HG03159 (cell line): ENCODE measurements around the gene ATAD3C.
"Not testable (repeated sequence)": the region's sequence is repeated elsewhere in the genome, so short reads cannot be mapped to it uniquely, and the experiment has no call there.

Experiments used
- ATAC-seq: cut with Tn5 transposase; IDR thresholded peaks from one replicate; pipeline ENCODE4 v1.9.1; 2021; ENCODE audit warnings: mild to moderate bottlenecking, moderate library complexity; ENCODE audit not compliant: unreplicated experiment

ATAD3C gene, protein sequence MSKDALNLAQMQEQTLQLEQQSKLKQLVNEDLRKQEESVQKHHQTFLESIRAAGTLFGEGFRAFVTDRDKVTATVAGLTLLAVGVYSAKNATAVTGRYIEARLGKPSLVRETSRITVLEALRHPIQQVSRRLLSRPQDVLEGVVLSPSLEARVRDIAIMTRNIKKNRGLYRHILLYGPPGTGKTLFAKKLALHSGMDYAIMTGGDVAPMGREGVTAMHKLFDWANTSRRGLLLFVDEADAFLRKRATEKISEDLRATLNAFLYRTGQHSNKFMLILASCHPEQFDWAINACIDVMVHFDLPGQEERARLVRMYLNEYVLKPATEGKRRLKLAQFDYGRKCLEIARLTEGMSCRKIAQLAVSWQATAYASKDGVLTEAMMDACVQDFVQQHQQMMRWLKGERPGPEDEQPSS

GRCh38 chr1:1449099-1449739 lies at the start of gene ATAD3C:
Gene ATAD3C (plus strand): TSS chr1:1449689. CDS start chr1:1450684, 995 bp downstream.
- no peak for ATAC-seq

- ATAC-seq = no peak
These were observed 49.5 kb upstream of the ATAD3C start for GRCh38 chr1:1399872-1400575.

DNA sequence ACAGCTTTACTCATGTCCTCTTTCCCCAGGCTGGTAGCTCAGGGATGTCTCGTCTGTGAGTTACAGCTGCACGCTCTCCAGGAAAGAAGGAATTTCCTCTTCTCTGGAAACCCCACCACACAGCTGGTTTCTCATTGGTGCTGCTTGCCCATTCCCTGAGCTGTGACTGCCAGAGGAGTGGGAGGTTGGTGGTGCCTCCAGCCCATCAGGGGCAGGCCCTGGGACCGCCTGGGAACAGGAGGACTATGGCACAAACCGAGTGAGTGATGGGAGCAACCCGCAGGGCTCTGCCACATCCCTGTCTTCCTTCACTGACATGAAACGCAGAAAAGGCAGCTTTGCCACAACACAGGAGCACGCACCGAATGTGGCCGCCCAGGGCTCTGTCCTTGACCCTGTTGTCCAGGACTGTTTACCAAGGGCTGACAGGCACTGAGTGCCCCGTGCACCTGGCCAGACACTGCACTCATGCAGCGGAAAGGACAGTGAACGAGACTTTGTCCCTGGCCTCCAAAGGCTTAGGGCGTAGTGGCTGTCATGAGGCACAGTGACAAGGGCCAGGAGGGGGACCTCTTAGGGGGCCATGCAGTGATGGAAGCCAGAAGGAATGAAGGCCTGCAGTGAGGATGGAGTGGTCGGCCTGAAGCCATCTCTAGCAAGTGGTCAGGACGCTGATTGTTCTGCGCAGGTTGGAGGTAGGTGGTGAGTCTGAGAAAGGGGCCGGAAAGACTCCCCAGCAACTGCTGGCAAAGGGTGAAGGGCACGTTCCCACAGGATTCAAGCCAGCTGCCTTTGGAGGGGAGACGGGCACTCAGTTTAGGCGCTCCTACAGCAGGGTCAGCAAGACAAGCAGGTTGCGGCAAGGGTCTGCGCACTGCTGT lies 48.7 kb upstream of the ATAD3C start:
- ATAC-seq = no peak

- ATAC-seq = no peak
These were observed 48.0 kb upstream of the ATAD3C start for GRCh38 chr1:1401457-1402010.

GRCh38 chr1:1402072-1402900 lies 47.2 kb upstream of the ATAD3C start:
- no peak for ATAC-seq

- ATAC-seq = not testable (repeated sequence)
These were observed 46.5 kb upstream of the ATAD3C start for GRCh38 chr1:1402901-1403392.

DNA sequence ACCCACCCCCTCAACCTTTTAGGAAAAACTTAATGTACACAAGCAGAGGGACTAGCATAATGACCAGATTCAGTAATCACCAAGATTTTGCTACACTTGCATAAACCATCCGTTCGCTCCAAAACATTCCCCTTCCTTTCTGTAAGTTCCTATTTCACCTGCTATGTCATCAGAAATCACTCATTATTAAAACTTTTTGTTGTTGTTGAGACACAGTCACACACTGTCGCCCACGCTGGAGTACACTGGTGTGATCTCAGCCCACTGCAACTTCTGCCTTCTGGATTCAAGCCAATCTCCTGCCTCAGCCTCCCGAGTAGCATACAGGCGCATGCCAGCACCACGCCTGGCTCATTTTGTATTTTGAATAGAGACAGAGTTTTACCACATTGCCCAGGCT lies 45.8 kb upstream of the ATAD3C start:
- ATAC-seq = no peak

DNA sequence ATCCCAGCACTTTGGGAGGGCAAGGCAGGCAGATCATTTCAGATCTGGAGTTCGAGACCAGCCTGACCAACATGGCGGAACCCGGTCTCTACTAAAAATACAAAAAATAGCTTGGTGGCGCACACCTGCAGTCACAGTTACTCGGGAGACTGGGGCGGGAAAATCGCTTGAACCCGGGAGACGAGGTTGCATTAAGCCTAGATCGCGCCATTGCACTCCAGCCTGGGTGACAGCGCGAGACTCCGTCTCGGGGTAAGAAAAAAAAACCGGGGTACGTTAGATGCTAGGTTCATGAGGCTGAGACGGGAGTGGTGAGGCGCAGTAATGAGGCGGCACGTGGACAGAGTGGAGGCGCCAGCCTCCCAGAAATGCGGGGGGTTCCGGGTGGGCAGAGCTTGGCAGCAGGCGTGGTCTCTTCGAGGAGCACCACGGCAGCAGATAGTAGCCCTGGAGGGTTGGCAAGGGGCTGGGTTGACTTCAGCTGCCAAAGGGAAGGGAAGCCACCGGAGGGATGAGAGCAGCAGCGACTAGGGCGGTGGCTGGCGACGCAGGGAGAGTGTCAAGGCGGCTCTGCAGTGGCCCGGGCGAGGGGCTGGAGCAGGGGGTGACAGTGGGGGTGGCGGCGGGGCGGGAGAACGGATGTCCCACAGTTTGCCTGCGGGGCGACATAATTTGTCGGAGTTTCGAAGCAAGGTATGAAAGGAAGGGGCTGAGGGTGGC lies 43.2 kb upstream of the ATAD3C start:
- no peak for ATAC-seq

GRCh38 chr1:1406821-1407635 lies 42.5 kb upstream of the ATAD3C start, which contains the start of gene MRPL20:
Gene MRPL20 (minus strand): TSS chr1:1407293. CDS start chr1:1407217, 76 bp downstream.
- peak; percentile 89 for ATAC-seq

GRCh38 chr1:1407636-1408318 lies 41.7 kb upstream of the ATAD3C start:
- ATAC-seq = peak; percentile 26

DNA sequence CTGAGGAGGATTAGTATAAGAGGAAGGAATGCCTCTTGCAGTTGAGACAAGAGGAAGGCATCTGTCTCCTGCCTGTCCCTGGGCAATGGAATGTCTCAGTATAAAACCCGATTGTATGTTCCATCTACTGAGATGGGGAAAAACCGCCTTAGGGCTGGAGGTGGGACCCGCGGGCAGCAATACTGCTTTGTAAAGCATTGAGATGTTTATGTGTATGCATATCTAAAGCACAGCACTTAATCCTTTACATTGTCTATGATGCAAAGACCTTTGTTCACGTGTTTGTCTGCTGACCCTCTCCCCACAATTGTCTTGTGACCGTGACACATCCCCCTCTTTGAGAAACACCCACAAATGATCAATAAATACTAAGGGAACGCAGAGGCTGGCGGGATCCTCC lies 39.3 kb upstream of the ATAD3C start:
- not testable (repeated sequence) for ATAC-seq

GRCh38 chr1:1411626-1412025 lies 37.9 kb upstream of the ATAD3C start:
- ATAC-seq = no peak

DNA sequence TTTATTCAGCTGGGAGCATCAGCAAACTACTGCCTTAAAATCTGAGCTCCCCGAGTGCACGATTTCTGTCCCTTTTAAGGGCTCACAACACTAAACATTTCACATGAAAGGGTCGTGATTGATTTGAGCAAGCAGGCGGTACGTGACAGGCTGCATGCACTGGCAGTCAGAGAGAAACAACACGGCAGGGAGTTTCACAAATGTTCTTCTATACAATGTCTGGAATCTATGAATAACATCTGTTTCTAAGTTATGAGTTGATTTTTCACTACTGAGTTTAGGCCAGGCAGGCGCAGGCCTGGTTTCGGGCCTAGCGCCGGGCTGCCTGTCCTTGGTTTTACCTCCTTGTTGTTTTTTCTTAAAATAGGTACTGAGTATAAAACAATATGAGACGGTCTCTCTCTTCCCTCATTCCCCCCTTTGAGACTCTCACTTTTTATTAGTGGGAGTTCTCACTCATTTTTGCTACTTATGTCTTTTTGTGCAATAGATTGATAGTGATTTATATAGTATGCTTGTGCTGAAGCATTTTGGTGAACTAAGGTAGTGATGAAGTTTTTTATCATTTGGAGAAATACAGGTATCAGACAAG lies 37.1 kb upstream of the ATAD3C start:
- ATAC-seq = not testable (repeated sequence)

GRCh38 chr1:1415751-1416150 lies 33.7 kb upstream of the ATAD3C start:
- ATAC-seq = no peak

DNA sequence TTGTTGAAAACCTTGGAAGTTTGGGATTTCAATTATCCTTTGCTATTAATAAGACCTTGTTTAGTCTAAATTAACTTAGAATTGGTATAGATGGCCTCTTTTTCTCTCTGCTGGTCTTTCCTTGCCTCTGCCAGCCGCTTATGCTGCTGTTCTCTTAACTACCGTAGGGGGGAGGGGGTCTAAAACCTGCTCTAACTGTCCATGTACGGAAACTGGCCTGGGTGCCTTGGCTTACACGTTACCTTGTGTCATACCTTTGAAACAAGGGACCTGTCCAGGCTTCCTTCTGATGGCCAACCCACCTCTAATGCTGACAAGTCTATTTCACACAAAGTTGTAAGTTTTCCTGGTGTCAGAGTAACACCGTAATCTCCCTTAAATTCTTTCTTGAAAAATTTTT lies 32.1 kb upstream of the ATAD3C start:
- ATAC-seq = not testable (repeated sequence)

DNA sequence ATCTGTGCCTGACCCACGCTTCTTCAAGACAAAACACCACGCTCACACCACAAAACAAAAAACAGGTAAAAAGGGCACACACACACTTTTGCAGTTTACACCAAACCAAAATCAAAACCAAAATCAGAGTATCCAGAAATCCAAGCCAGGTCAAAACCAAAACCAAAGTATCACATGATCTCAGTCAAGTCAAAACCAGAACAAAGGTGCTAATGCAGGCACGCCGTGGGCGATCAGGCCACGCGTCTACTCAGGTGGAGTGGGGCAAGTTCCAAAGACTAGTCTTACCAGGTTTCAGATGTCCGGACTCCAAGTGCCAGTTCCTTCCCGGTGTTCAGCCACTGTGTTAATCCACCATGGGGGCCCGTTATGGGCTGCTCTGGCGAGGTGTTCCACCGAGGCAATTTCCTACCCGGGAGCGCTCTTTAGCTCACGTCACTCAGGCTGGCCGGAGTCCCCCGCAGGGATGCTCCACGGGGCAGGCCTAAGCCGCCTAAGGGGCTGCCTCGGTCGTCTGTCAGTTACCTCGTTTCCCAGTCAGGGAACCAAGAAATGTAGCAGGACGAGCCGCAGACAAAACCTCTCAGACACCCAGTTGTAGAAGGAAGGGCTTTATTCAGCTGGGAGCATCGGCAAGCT lies 31.5 kb upstream of the ATAD3C start:
- ATAC-seq = not testable (repeated sequence)
